Right lobe of liver (tissue), 6 donors: ENCODE data around the gene HERC3. TPM values are rescaled to one million over a fixed set of nuclear protein-coding genes. Genes with fewer than 3 reads are reported as not detected.

ENCODE experiments used
- ATAC-seq, 4 donors: fragments of 200-7000 bp; cut with Tn5 transposase; one replicate each; pipeline ENCODE4 v1.9.1; 2020; ENCODE audit warnings: mild to moderate bottlenecking in 4 of 4, moderate library complexity in 4 of 4
- DNase-seq, 3 donors: peaks; one replicate each; pipeline ENCODE4 v3.0.0-alpha.2; 2020
- H3K27ac ChIP-seq, 3 donors: fragments of 200-600 bp; one replicate each; pipeline ENCODE4 v1.8.0; 2022
- H3K27me3 ChIP-seq, 2 donors: fragments of 200-600 bp; one replicate each; pipeline ENCODE4 v1.8.0; 2022
- H3K36me3 ChIP-seq, 4 donors: fragments of 200-600 bp; sonication (generic) in 1 of 4; one replicate each; pipeline versions ENCODE4 v1.5.1 to v1.8.0; 2017 to 2022; ENCODE audit warnings: control low read depth in 1 of 4
- H3K4me1 ChIP-seq, 4 donors: fragments of 200-600 bp; sonication (generic) in 1 of 4; one replicate each; pipeline versions ENCODE4 v1.5.1 to v1.8.0; 2017 to 2022; ENCODE audit warnings: control low read depth in 1 of 4
- H3K4me3 ChIP-seq, 3 donors: fragments of 200-600 bp; one replicate each; pipeline ENCODE4 v1.8.0; 2022
- H3K9me3 ChIP-seq, 4 donors: fragments of 200-600 bp; sonication (generic) in 1 of 4; one replicate each; pipeline versions ENCODE4 v1.5.1 to v1.8.0; 2017 to 2022; ENCODE audit warnings: control low read depth in 1 of 4
- POLR2A ChIP-seq: fragments of 450-650 bp; IDR thresholded peaks from one replicate; pipeline ENCODE4 v1.6.1; 2017; ENCODE audit warnings: antibody characterized with exemption, mild to moderate bottlenecking
- WGBS: methylation state at CpG from one replicate; pipeline ENCODE4 v1.1.6; 2018; ENCODE audit warnings: low coverage, low lambda C conversion rate; ENCODE audit not compliant: insufficient coverage; ENCODE audit errors: missing lambda C conversion rate; 5-methylcytosine and 5-hydroxymethylcytosine counted together
- intact Hi-C, 2 donors: fragments of 100-400 bp; cut with DNase I; formaldehyde crosslinking; loops; one replicate each; pipeline versions ENCODE4 v1.11.2 to v1.14.1; 2022
- total RNA-seq, 6 experiments: library from RNA; depleted of rRNA in 2 of 6; stranded (reverse); fragments of >200 nt in 2 of 6; fragmentation: NEBNext Ultra II Directional in 3 of 6; extraction: Animal tissue kit (Norgen Biotek cat#: 25700) in 3 of 6; gene quantifications; one replicate each; pipeline versions ENCODE4 v1.1.0 to v1.2.4, GENCODE V29; 2016 to 2023
- TF ChIP-seq, protein P1 (sequence below), 4 donors: fragments of 200-600 bp in 3 of 4; fragments of 450-650 bp in 1 of 4; IDR thresholded peaks; one replicate each; pipeline versions ENCODE4 v1.5.1 to v1.8.0; 2016 to 2022; ENCODE audit warnings: antibody characterized with exemption in 4 of 4, mild to moderate bottlenecking in 2 of 4
- donor health status: DM: no; HTN: yes; CAD: no.
- donor health status: DM: no; HTN: no; CAD: no.
- donor health status: DM: no; HTN: no; CAD: no.
- donor health status: DM: no; HTN: yes; CAD: no.
- donor health status: DM: no; HTN: yes; CAD: no.

The HERC3 gene
- total RNA-seq, 6 experiments from 2014 or later, result 7.2 to 15.3 (median 10.9) TPM

DNA sequence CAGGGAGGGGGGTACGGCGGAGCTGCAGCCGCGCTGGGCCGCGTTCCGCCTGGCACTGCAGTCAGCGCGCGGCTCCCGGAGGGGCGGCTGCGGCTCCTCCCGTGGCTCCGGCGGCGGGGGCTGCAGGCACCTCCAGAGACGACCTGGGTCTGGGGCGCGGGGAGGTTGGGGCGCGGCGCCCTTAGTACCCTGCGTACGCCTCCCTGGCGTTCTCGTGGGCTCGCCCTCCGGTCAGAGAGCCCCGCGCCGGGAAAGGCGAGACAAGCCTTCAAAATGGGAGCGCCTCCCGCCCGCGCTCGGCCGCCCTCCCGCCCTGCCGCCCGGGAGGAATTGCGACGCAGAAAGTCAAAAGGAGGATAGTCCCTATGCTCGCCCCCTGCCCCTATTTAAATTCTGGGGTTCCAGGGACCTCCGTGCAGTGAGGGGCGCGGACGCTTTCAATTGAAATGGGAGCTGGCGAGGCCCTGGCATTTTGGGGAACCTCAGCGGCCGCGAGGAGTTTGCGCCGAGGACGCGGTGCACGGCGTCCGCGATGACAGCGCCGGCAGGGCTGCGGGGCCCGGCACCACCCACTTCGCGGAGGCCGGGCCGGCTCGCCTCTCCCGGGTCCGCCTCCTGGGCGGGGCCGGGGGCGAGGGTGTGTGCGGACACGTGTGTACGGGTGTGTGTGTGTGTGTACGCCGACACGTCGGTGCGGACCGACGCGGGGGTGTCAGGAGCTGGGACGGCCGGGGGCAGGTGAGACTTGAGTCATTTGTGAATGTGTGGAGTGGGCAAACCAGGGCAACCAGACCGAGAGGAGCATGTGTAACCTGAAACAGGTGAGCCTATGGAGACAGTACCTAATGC lies 544 bp downstream of the HERC3 start:
- Histone ChIP-seq H3K9me3 (no peaks in the 10 kb centered on the region), H3K27ac (peak overlapping the region; percentile 77 to 87 (median 82)), H3K27me3 (no peaks in the 10 kb centered on the region), H3K4me3 (peak overlapping the region; percentile 70 to 92 (median 83)), H3K36me3 (peaks cover 0 to 7% (median 0%) of the 10 kb centered on the region in 4 donors), H3K4me1 (peaks cover 0 to 10% (median 0%) of the 10 kb centered on the region in 4 donors)
- intact Hi-C loops, result no loop called here
- DNase-seq (peak; percentile 88 to 91 (median 89)), ATAC-seq (peak; percentile 91 to 95 (median 92))
- under 1% methylated on average over 39 of the region's 89 CpGs for WGBS
- TF ChIP-seq, protein P1, sequence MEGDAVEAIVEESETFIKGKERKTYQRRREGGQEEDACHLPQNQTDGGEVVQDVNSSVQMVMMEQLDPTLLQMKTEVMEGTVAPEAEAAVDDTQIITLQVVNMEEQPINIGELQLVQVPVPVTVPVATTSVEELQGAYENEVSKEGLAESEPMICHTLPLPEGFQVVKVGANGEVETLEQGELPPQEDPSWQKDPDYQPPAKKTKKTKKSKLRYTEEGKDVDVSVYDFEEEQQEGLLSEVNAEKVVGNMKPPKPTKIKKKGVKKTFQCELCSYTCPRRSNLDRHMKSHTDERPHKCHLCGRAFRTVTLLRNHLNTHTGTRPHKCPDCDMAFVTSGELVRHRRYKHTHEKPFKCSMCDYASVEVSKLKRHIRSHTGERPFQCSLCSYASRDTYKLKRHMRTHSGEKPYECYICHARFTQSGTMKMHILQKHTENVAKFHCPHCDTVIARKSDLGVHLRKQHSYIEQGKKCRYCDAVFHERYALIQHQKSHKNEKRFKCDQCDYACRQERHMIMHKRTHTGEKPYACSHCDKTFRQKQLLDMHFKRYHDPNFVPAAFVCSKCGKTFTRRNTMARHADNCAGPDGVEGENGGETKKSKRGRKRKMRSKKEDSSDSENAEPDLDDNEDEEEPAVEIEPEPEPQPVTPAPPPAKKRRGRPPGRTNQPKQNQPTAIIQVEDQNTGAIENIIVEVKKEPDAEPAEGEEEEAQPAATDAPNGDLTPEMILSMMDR (IDR thresholded peaks at IDR 0.05), result no peak
- peak; percentile 67 for TF ChIP-seq POLR2A

DNA sequence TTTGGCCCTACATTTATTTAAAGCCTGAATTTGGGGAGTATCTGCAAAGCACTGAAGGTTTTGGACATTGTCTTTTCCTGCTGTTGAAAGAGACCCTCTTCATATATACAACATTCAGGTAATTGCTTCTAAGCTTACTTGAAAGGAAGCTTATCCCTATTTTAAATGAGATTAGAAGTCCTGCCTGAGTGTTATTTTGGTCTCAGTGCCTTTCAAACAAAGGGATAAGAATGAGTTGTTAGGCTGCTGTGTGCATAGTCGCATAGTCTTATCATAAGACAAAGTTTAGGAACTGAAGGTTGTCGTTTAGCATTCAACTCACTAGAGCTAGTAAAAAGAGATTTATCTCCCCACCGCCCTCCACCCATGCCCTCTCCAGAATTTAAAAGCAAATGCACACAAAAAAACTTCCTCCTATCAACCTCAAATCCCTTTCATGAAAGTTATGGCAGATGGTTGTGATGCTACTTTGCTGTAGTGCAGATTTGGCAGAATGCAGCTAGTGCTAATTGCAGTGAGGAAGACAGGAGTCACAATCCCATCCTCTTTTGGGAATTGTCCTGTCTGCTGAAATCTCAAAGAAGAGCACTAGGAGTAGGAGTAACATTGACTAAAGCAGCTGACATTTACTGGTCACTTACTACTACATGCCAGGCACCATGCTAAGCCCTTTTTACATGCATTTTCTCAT lies 5.8 kb downstream of the HERC3 start:
- no peak overlapping the region for H3K4me3 ChIP-seq
- intact Hi-C loops, result no loop called here
- H3K27ac ChIP-seq, result no peak overlapping the region
- no peaks in the 10 kb centered on the region for H3K9me3 ChIP-seq
- no peaks in the 10 kb centered on the region for H3K27me3 ChIP-seq
- no peak for DNase-seq
- TF ChIP-seq, protein P1 (IDR thresholded peaks at IDR 0.05), result no peak
- TF ChIP-seq POLR2A, result no peak
- H3K36me3 ChIP-seq, result peaks cover 0 to 7% (median 0%) of the 10 kb centered on the region in 4 donors
- no peak for ATAC-seq
- peaks cover 0 to 16% (median 0%) of the 10 kb centered on the region in 4 donors for H3K4me1 ChIP-seq
- 91% methylated on average over 3 of the region's 3 CpGs for whole genome bisulfite sequencing

DNA sequence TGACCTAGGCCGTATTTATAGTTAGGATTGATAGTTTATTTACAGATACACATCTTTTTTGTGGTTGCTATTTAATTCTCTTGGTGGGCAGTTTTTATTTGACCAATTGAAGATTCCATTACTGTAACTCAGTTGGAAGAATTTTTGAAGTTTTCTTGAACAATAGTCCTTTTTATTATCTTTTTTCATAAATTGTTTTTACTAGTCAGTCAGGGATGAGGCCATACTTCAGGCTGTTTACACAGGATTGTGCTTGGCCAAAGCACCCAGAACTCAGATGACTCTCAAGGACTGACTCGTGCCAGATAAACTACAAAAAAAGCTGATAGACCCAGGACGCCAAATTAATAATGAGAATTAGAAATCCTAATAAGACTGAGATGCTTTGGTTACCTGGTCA lies 7.0 kb downstream of the HERC3 start:
- intact Hi-C loops, result no loop called here
- ATAC-seq, result peak in 1 of 4 donors; percentile 52
- WGBS, result 59% methylated on average over 3 of the region's 3 CpGs
- no peak for TF ChIP-seq POLR2A
- TF ChIP-seq, protein P1 (IDR thresholded peaks at IDR 0.05), result no peak
- Histone ChIP-seq H3K9me3 (no peaks in the 10 kb centered on the region), H3K27me3 (no peaks in the 10 kb centered on the region), H3K4me1 (peaks cover 0 to 9% (median 0%) of the 10 kb centered on the region in 4 donors), H3K27ac (no peak overlapping the region), H3K4me3 (no peak overlapping the region), H3K36me3 (peaks cover 0 to 7% (median 0%) of the 10 kb centered on the region in 4 donors)
- DNase-seq, result no peak

DNA sequence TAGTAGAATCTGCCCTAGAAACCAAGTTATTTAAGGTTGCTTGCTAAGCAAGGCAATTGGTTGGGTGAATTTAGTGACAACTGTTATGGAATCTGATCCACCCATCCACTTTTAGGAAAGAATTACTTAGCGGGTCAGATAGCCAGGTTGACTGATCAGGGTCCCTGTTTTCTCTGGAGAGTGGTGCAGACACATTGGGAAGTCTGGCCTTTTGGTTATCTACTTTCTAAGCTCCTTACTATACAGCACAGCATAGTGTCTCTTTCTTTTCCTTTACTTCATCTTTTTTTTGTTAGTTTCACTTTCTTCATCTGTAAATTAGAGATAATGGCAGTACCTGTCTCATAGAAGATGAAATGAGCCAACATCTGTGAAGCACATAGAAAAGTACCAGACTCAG lies 7.4 kb downstream of the HERC3 start:
- no peak overlapping the region for H3K4me3 ChIP-seq
- ATAC-seq (no peak), DNase-seq (no peak)
- intact Hi-C loops, result no loop called here
- no peak overlapping the region for H3K27ac ChIP-seq
- no peaks in the 10 kb centered on the region for H3K9me3 ChIP-seq
- H3K36me3 ChIP-seq, result peaks cover 0 to 7% (median 0%) of the 10 kb centered on the region in 4 donors
- H3K4me1 ChIP-seq, result peaks cover 0 to 9% (median 0%) of the 10 kb centered on the region in 4 donors
- no peaks in the 10 kb centered on the region for H3K27me3 ChIP-seq
- WGBS, result 100% methylated on average over 1 of the region's 1 CpG
- no peak for TF ChIP-seq POLR2A
- TF ChIP-seq, protein P1 (IDR thresholded peaks at IDR 0.05), result no peak
